IPS DF 6.9 (cell line): ENCODE measurements around the gene PPP2R5C.

Source experiments
- DNase-seq: peaks from one replicate; pipeline ENCODE4 v3.0.0-alpha.2; 2013; ENCODE audit warnings: low read depth, low spot score
- H3K27ac ChIP-seq: one replicate; pipeline ENCODE4 v1.5.1; 2013; ENCODE audit warnings: low read length, control low read depth
- H3K27me3 ChIP-seq: 2 replicates; pipeline ENCODE4 v1.6.1; 2013; ENCODE audit warnings: mild to moderate bottlenecking, low read length; ENCODE audit not compliant: control insufficient read depth, insufficient read depth
- H3K36me3 ChIP-seq: 2 replicates; pipeline ENCODE4 v1.6.1; 2013; ENCODE audit warnings: low read length; ENCODE audit not compliant: control insufficient read depth, insufficient read depth
- H3K4me1 ChIP-seq: 2 replicates; pipeline ENCODE4 v1.6.1; 2013; ENCODE audit warnings: low read length; ENCODE audit not compliant: control insufficient read depth, insufficient read depth
- H3K4me3 ChIP-seq: 2 replicates; pipeline ENCODE4 v1.5.1; 2013; ENCODE audit warnings: mild to moderate bottlenecking, low read length
- H3K9me3 ChIP-seq: 2 replicates; pipeline ENCODE4 v1.6.1; 2013; ENCODE audit warnings: low read length, inconsistent platforms; ENCODE audit not compliant: control insufficient read depth, insufficient read depth
- WGBS: extraction: QIAGEN DNeasy Blood & Tissue Kit; methylation state at CpG from one replicate; pipeline ENCODE4 v1.1.7; 2013; ENCODE audit warnings: mixed read lengths, missing lambda C conversion rate; ENCODE audit not compliant: insufficient read length, insufficient coverage; 5-methylcytosine and 5-hydroxymethylcytosine counted together

The PPP2R5C gene

GRCh38 chr14:101840649-101841369 is 79.3 kb downstream of the PPP2R5C start:
- no peak overlapping the region for H3K4me3 ChIP-seq
- no peaks in the 10 kb centered on the region for H3K36me3 ChIP-seq
- H3K27ac ChIP-seq: no peak overlapping the region
- no peaks in the 10 kb centered on the region for H3K27me3 ChIP-seq
- H3K4me1 ChIP-seq: peaks cover 4% of the 10 kb centered on the region; the same call in 1 of the 2 replicates
- no peak for DNase-seq
- no peaks in the 10 kb centered on the region for H3K9me3 ChIP-seq
- WGBS: no CpG with 5 or more reads among the region's 5 CpGs

GRCh38 chr14:101843038-101843437 is 81.5 kb downstream of the PPP2R5C start:
- DNase-seq: no peak
- Histone ChIP-seq H3K4me3 (no peak overlapping the region), H3K9me3 (no peaks in the 10 kb centered on the region), H3K27me3 (no peaks in the 10 kb centered on the region), H3K27ac (no peak overlapping the region), H3K4me1 (peaks cover 5% of the 10 kb centered on the region; the same call in 1 of the 2 replicates), H3K36me3 (no peaks in the 10 kb centered on the region)
- WGBS: no CpG with 5 or more reads among the region's 3 CpGs

GRCh38 chr14:101843665-101844064 is 82.2 kb downstream of the PPP2R5C start:
- H3K4me3 ChIP-seq: no peak overlapping the region
- WGBS: no CpG with 5 or more reads among the region's 7 CpGs
- DNase-seq: no peak
- no peaks in the 10 kb centered on the region for H3K36me3 ChIP-seq
- no peaks in the 10 kb centered on the region for H3K27me3 ChIP-seq
- H3K27ac ChIP-seq: no peak overlapping the region
- H3K4me1 ChIP-seq: peaks cover 5% of the 10 kb centered on the region; the same call in 1 of the 2 replicates
- no peaks in the 10 kb centered on the region for H3K9me3 ChIP-seq

DNA sequence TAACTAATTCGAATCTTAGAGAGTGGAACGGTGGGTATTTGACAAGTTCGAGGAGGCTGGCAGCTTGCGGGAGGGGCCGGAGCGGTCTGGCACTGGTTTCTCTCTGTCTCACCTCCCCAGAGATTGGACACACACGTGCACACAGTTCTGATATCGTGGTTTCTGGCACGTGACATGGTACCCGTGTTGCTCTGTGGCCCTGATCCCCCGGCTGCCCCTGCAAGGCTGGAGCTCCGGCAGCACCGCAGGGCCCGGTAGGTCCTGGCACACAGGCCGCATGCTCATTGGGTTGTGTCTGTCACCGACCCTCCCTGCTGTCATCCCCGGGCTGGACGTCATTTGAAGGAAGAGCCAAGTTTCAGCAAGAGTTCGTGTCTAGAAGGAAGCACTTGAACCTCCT is 82.7 kb downstream of the PPP2R5C start:
- no peak for DNase-seq

DNA sequence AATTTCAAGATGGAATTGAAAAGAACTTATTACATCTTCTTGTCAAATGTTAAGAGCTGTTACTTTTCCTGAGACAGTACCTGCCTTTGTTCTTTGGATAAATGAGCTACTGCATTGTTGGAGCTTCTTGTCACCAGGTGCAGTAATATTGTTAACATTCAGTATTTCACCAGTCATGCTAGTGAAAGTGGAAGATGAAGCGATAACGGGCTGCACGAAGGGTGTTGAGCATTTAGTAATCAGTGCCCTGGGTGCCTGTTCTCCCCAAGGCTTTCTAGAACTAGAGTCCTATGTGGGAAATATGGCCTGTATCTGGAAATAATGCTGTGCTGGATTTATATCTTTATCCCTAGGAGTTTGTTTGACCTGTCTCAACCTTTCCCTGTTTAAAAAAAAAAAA is 83.2 kb downstream of the PPP2R5C start:
- no CpG with 5 or more reads among the region's 3 CpGs for WGBS
- H3K36me3 ChIP-seq: no peaks in the 10 kb centered on the region

More for the DNA sequence above, 82.7 kb downstream of the PPP2R5C start:
- H3K27ac ChIP-seq: no peak overlapping the region
- no peaks in the 10 kb centered on the region for H3K36me3 ChIP-seq
- H3K4me1 ChIP-seq: peaks cover 5% of the 10 kb centered on the region; the same call in 1 of the 2 replicates
- no CpG with 5 or more reads among the region's 19 CpGs for WGBS
- no peaks in the 10 kb centered on the region for H3K9me3 ChIP-seq
- H3K27me3 ChIP-seq: no peaks in the 10 kb centered on the region
- no peak overlapping the region for H3K4me3 ChIP-seq

GRCh38 chr14:101845496-101845895 is 84.0 kb downstream of the PPP2R5C start:
- Histone ChIP-seq H3K27me3 (no peaks in the 10 kb centered on the region), H3K36me3 (no peaks in the 10 kb centered on the region), H3K27ac (no peak overlapping the region), H3K4me1 (peaks cover 3% of the 10 kb centered on the region; the same call in 1 of the 2 replicates), H3K9me3 (no peaks in the 10 kb centered on the region), H3K4me3 (no peak overlapping the region)
- DNase-seq: no peak
- WGBS: no CpG with 5 or more reads among the region's 2 CpGs

More for the DNA sequence above, 83.2 kb downstream of the PPP2R5C start:
- H3K27me3 ChIP-seq: no peaks in the 10 kb centered on the region
- H3K9me3 ChIP-seq: no peaks in the 10 kb centered on the region
- H3K27ac ChIP-seq: no peak overlapping the region
- H3K4me3 ChIP-seq: no peak overlapping the region
- no peak for DNase-seq
- H3K4me1 ChIP-seq: peaks cover 3% of the 10 kb centered on the region; the same call in 1 of the 2 replicates

DNA sequence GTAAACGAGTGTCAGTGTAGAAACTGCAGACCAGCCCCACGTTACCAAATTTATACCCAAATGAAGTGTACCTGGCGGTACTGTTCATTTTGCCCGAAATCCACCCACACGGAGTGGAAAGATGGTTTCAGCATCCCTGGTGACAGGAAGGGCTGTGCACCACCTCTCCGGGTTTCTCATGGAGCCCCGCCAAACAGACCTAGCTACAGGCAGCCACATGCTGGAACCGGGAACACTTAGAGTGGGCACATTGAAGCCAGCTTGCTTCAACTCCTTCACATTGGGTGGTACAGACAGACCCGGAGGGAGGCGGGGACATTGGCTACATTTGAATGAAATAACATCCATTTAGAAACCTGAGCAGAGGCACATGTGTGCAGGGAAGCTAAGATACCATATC is 84.4 kb downstream of the PPP2R5C start:
- Histone ChIP-seq H3K4me3 (no peak overlapping the region), H3K4me1 (peaks cover 3% of the 10 kb centered on the region; the same call in 1 of the 2 replicates), H3K9me3 (no peaks in the 10 kb centered on the region), H3K27ac (no peak overlapping the region), H3K36me3 (no peaks in the 10 kb centered on the region), H3K27me3 (no peaks in the 10 kb centered on the region)
- DNase-seq: no peak
- no CpG with 5 or more reads among the region's 10 CpGs for WGBS

GRCh38 chr14:101849125-101849524 is 87.6 kb downstream of the PPP2R5C start:
- no peaks in the 10 kb centered on the region for H3K36me3 ChIP-seq
- peaks cover 3% of the 10 kb centered on the region; the same call in 1 of the 2 replicates for H3K4me1 ChIP-seq
- H3K9me3 ChIP-seq: no peaks in the 10 kb centered on the region
- no peaks in the 10 kb centered on the region for H3K27me3 ChIP-seq
- WGBS: no CpG with 5 or more reads among the region's 10 CpGs
- H3K27ac ChIP-seq: no peak overlapping the region
- no peak for DNase-seq
- no peak overlapping the region for H3K4me3 ChIP-seq

- Histone ChIP-seq H3K27me3 (no peaks in the 10 kb centered on the region), H3K4me1 (peaks cover 3% of the 10 kb centered on the region; the same call in 1 of the 2 replicates), H3K9me3 (no peaks in the 10 kb centered on the region), H3K36me3 (no peaks in the 10 kb centered on the region), H3K4me3 (no peak overlapping the region), H3K27ac (no peak overlapping the region)
- DNase-seq: no peak
- WGBS: no CpG with 5 or more reads among the region's 3 CpGs
Measured at GRCh38 chr14:101849640-101850039, 88.1 kb downstream of the PPP2R5C start.

GRCh38 chr14:101851183-101851582 is 89.7 kb downstream of the PPP2R5C start:
- H3K4me1 ChIP-seq: no peaks in the 10 kb centered on the region
- no CpG with 5 or more reads among the region's 3 CpGs for WGBS
- no peak overlapping the region for H3K27ac ChIP-seq
- DNase-seq: no peak
- no peaks in the 10 kb centered on the region for H3K36me3 ChIP-seq
- H3K9me3 ChIP-seq: no peaks in the 10 kb centered on the region
- H3K4me3 ChIP-seq: no peak overlapping the region
- no peaks in the 10 kb centered on the region for H3K27me3 ChIP-seq
